ENCODE results near the gene CCDC40.

DNA sequence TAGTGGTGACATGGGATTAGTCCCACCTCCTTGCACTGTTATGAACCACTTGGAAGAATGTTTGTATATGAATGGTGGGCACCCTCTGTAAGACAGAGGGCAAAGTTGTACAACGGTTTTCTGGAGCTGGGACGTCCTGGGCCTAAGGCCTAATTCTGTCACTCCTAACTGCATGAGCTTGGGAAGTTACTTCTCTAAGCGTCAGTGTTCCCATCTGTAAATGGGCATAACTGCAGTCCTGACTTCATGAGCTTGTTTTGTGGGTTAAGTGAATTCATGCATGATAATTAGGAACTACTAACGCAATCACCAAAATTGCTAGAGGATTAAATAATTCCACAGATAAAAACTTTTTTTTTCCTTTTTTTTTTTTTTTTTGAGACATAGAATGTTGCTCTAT lies 2.6 kb upstream of the CCDC40 start:
- TF ChIP-seq, protein P1, sequence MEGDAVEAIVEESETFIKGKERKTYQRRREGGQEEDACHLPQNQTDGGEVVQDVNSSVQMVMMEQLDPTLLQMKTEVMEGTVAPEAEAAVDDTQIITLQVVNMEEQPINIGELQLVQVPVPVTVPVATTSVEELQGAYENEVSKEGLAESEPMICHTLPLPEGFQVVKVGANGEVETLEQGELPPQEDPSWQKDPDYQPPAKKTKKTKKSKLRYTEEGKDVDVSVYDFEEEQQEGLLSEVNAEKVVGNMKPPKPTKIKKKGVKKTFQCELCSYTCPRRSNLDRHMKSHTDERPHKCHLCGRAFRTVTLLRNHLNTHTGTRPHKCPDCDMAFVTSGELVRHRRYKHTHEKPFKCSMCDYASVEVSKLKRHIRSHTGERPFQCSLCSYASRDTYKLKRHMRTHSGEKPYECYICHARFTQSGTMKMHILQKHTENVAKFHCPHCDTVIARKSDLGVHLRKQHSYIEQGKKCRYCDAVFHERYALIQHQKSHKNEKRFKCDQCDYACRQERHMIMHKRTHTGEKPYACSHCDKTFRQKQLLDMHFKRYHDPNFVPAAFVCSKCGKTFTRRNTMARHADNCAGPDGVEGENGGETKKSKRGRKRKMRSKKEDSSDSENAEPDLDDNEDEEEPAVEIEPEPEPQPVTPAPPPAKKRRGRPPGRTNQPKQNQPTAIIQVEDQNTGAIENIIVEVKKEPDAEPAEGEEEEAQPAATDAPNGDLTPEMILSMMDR (IDR thresholded peaks at IDR 0.05): no peak
- TF ChIP-seq POLR2A (IDR thresholded peaks at IDR 0.05) (no peak), POLR2AphosphoS5 (IDR thresholded peaks at IDR 0.05) (no peak)
